Loucy (cell line): Measurements from ENCODE around the gene RASGRP1.

Experiments used
- H2AFZ ChIP-seq: fragments of 200-600 bp; sonication (generic); 2 replicates; pipeline ENCODE4 v1.6.0; 2016; ENCODE audit warnings: antibody characterized with exemption, mild to moderate bottlenecking, low read length, moderate library complexity
- H3F3A ChIP-seq: fragments of 200-600 bp; 2 replicates; pipeline ENCODE4 v1.6.0; 2016; ENCODE audit warnings: antibody characterized with exemption, low read depth, mild to moderate bottlenecking
- H3K27me3 ChIP-seq: fragments of 200-600 bp; sonication (generic); 2 replicates; pipeline ENCODE4 v1.6.1; 2014; ENCODE audit warnings: low read length, mild to moderate bottlenecking; ENCODE audit not compliant: insufficient read depth, poor library complexity, severe bottlenecking
- H3K36me3 ChIP-seq: fragments of 200-600 bp; sonication (generic); 2 replicates; pipeline ENCODE4 v1.6.1; 2016; ENCODE audit warnings: low read length; ENCODE audit not compliant: insufficient read depth
- H3K4me1 ChIP-seq: fragments of 200-600 bp; sonication (generic); 2 replicates; pipeline ENCODE4 v1.5.1; 2014; ENCODE audit warnings: low read length, mild to moderate bottlenecking; ENCODE audit not compliant: insufficient read depth, poor library complexity, severe bottlenecking
- H3K4me2 ChIP-seq: fragments of 200-600 bp; sonication (generic); 2 replicates; pipeline ENCODE4 v1.6.0; 2014; ENCODE audit warnings: antibody characterized with exemption, low read length, low read depth, mild to moderate bottlenecking; ENCODE audit not compliant: poor library complexity, severe bottlenecking
- H3K4me3 ChIP-seq: fragments of 200-600 bp; sonication (generic); 2 replicates; pipeline ENCODE4 v1.5.1; 2014; ENCODE audit warnings: low read length, mild to moderate bottlenecking, mixed read lengths; ENCODE audit not compliant: poor library complexity, severe bottlenecking
- H3K79me2 ChIP-seq: fragments of 200-600 bp; sonication (generic); 2 replicates; pipeline ENCODE4 v1.6.1; 2014; ENCODE audit warnings: low read length; ENCODE audit not compliant: insufficient read depth
- H3K9ac ChIP-seq: fragments of 200-600 bp; sonication (generic); 2 replicates; pipeline ENCODE4 v1.6.0; 2014; ENCODE audit warnings: mild to moderate bottlenecking, low read depth, low read length, moderate library complexity; ENCODE audit not compliant: poor library complexity, severe bottlenecking
- H3K9me2 ChIP-seq: fragments of 200-600 bp; sonication (generic); replicated peaks from 2 replicates; pipeline ENCODE4 v1.6.1; 2016; ENCODE audit warnings: low read depth, low read length, mixed read lengths
- H3K9me3 ChIP-seq: fragments of 200-600 bp; sonication (generic); 2 replicates; pipeline ENCODE4 v1.6.1; 2014; ENCODE audit warnings: mild to moderate bottlenecking, antibody characterized with exemption, low read length, low read depth; ENCODE audit not compliant: insufficient read depth
- H4K20me1 ChIP-seq: fragments of 200-600 bp; sonication (generic); 2 replicates; pipeline ENCODE4 v1.6.0; 2014; ENCODE audit warnings: antibody characterized with exemption, low read length, mild to moderate bottlenecking; ENCODE audit not compliant: insufficient read depth, poor library complexity, severe bottlenecking
- CTCF ChIP-seq: fragments of 200-600 bp; sonication (generic); conservative IDR thresholded peaks from 2 replicates; pipeline ENCODE4 v1.5.1; 2014; ENCODE audit warnings: mild to moderate bottlenecking, antibody characterized with exemption, low read length
- EZH2phosphoT487 ChIP-seq: fragments of 200-600 bp; IDR thresholded peaks from 2 replicates; pipeline ENCODE4 v1.6.1; 2018; ENCODE audit warnings: antibody characterized with exemption, mild to moderate bottlenecking, moderate library complexity, borderline replicate concordance

RASGRP1 gene

GRCh38 chr15:38509152-38509551 is 55.5 kb downstream of the RASGRP1 start:
- Histone ChIP-seq H3K9me2 (no peaks in the 10 kb centered on the region), H3K9ac (no peak overlapping the region), H3K4me2 (no peak overlapping the region), H4K20me1 (no peaks in the 10 kb centered on the region), H3K36me3 (peaks cover 85% of the 10 kb centered on the region; the same call in 1 of the 2 replicates), H3F3A (no peaks in the 10 kb centered on the region), H3K79me2 (no peaks in the 10 kb centered on the region), H2AFZ (no peak overlapping the region), H3K27me3 (no peaks in the 10 kb centered on the region), H3K9me3 (no peaks in the 10 kb centered on the region), H3K4me1 (no peaks in the 10 kb centered on the region), H3K4me3 (no peak overlapping the region)
- TF ChIP-seq CTCF (no peak), EZH2phosphoT487 (no peak)

GRCh38 chr15:38508647-38509046 is 56.0 kb downstream of the RASGRP1 start:
- no peak overlapping the region for H2AFZ ChIP-seq
- no peak overlapping the region for H3K4me2 ChIP-seq
- H3F3A ChIP-seq: no peaks in the 10 kb centered on the region
- no peak overlapping the region for H3K4me3 ChIP-seq
- no peaks in the 10 kb centered on the region for H3K9me2 ChIP-seq
- no peaks in the 10 kb centered on the region for H3K9me3 ChIP-seq
- TF ChIP-seq EZH2phosphoT487: no peak
- TF ChIP-seq CTCF: no peak
- H3K4me1 ChIP-seq: no peaks in the 10 kb centered on the region
- H3K79me2 ChIP-seq: no peaks in the 10 kb centered on the region
- H4K20me1 ChIP-seq: no peaks in the 10 kb centered on the region
- H3K36me3 ChIP-seq: peaks cover 86% of the 10 kb centered on the region; the same call in 1 of the 2 replicates
- no peaks in the 10 kb centered on the region for H3K27me3 ChIP-seq
- no peak overlapping the region for H3K9ac ChIP-seq

GRCh38 chr15:38507570-38507969 is 57.0 kb downstream of the RASGRP1 start:
- Histone ChIP-seq H3K36me3 (peaks cover 86% of the 10 kb centered on the region; the same call in 1 of the 2 replicates), H3K79me2 (no peaks in the 10 kb centered on the region), H4K20me1 (no peaks in the 10 kb centered on the region), H3K4me2 (no peak overlapping the region), H3K27me3 (no peaks in the 10 kb centered on the region), H3K4me1 (no peaks in the 10 kb centered on the region), H3K9ac (no peak overlapping the region), H3K4me3 (no peak overlapping the region), H3K9me2 (no peaks in the 10 kb centered on the region), H3K9me3 (no peaks in the 10 kb centered on the region), H2AFZ (no peak overlapping the region), H3F3A (no peaks in the 10 kb centered on the region)
- TF ChIP-seq EZH2phosphoT487 (no peak), CTCF (no peak)
